ENCODE data around the gene OR10P1. TPM values are rescaled to one million over a fixed set of nuclear protein-coding genes. Genes with fewer than 3 reads are reported as not detected.

The OR10P1 gene
- total and polyA plus RNA-seq, 7 donors, result not detected

DNA sequence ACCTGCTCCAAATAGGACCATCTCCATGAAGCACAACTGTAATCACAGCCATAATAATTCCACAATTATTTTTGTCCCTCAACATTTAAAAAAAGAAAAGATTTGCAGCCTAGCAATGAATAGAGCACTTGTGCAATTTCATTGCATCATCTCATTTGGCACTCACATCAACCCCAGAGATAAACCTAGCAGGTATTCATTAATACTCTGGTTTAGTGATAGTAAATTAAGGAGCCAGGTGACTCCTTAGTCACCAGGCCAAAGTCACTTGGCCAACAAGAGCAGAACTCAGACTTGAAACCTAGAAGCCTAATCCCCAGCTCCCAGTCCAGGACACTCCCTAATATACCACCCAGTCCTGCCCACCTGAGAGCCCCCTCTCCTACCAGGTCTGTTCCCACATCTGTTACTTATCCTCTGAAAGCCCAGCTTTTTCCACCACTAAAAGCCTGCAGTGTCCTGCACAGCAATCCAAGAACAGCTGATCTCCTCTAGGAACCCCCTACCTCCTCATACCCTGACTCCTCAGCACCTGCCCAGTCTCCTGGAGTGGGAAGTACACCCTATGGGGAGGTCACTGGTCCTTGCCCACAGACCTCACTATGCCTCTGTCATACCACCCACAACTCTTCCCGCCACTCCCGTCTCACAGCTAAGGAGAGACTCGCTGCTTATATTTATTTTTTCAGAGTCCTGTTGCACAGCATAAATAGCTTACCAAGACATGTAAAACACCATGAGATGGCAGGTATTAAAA lies 22.1 kb downstream of the OR10P1 start:
- no peak overlapping the region for H3K4me3 ChIP-seq
- 72 to 83% (median 73%) methylated on average over 3 of the region's 3 CpGs for WGBS, 3 donors
- intact Hi-C loops (cut with DNase I), result no loop called here
- peak; percentile 39 to 61 (median 55) for ATAC-seq
- TF ChIP-seq, protein P1, sequence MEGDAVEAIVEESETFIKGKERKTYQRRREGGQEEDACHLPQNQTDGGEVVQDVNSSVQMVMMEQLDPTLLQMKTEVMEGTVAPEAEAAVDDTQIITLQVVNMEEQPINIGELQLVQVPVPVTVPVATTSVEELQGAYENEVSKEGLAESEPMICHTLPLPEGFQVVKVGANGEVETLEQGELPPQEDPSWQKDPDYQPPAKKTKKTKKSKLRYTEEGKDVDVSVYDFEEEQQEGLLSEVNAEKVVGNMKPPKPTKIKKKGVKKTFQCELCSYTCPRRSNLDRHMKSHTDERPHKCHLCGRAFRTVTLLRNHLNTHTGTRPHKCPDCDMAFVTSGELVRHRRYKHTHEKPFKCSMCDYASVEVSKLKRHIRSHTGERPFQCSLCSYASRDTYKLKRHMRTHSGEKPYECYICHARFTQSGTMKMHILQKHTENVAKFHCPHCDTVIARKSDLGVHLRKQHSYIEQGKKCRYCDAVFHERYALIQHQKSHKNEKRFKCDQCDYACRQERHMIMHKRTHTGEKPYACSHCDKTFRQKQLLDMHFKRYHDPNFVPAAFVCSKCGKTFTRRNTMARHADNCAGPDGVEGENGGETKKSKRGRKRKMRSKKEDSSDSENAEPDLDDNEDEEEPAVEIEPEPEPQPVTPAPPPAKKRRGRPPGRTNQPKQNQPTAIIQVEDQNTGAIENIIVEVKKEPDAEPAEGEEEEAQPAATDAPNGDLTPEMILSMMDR (IDR thresholded peaks at IDR 0.05), result no peak
- H3K36me3 ChIP-seq (ENCODE audit: insufficient read depth in 1 of 2, low read depth in 1 of 2), result no peaks in the 10 kb centered on the region
- peak overlapping the region; percentile 81 for H3K27ac ChIP-seq
- no peaks in the 10 kb centered on the region for H3K27me3 ChIP-seq (ENCODE audit: insufficient read depth in 3 of 3, low read length in 2 of 3)
- no peaks in the 10 kb centered on the region for H3K9me3 ChIP-seq
- H3K4me1 ChIP-seq, result peaks cover 16% of the 10 kb centered on the region
- no peak for DNase-seq

DNA sequence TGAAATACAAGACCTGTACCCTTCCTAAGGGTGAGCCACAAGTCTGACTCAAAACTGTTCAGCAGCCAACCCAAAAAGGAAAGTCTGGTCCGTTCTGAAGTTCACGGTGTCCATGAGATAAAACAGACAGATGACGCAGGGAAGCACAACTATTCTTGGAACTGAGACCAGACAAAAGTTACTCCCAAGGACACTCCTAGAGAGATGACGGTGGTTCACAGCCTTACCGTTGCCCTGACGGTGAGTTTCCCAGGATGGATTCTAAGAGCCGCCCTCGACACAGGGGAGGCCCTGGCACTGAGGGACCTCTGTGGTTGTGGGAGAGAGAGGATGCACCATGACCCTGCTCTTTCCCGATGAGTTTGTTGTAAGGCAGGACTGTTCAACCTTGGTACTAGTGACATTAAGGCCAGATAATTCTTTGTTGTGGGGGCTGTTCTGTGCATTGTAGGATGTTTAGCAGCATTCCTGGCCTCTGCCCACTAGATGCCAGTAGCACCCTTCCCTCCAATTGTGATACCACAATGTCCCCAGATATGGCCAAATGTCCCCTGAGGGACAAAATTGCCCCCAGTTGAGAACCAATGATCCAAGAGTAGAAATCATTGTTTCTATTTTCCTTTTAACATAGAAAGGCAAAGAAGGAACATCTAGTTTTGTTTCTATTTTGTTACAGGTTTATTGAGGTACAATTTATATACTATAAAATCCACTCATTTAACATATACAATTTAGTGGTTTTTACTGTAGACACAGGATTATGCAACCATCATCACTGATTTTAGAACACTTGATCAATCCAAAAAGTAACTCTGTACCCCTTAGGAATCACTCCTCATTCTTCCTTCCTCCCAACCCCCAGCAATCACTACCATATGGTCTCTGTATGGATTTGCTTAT lies 23.0 kb downstream of the OR10P1 start:
- 32 to 39% (median 34%) methylated on average over 9 of the region's 9 CpGs for WGBS, 3 donors
- no peaks in the 10 kb centered on the region for H3K9me3 ChIP-seq
- H3K27ac ChIP-seq, result peak overlapping the region; percentile 81
- TF ChIP-seq, protein P1 (IDR thresholded peaks at IDR 0.05), result peak; percentile 41
- peak; percentile 80 to 89 (median 86) for ATAC-seq
- H3K4me1 ChIP-seq, result peaks cover 16% of the 10 kb centered on the region
- H3K36me3 ChIP-seq (ENCODE audit: insufficient read depth in 1 of 2, low read depth in 1 of 2), result no peaks in the 10 kb centered on the region
- H3K4me3 ChIP-seq, result no peak overlapping the region
- DNase-seq, result no peak
- H3K27me3 ChIP-seq (ENCODE audit: insufficient read depth in 3 of 3, low read length in 2 of 3), result no peaks in the 10 kb centered on the region
- intact Hi-C loops (cut with DNase I), result loop anchor here in 1 of 2 donors (10.0 kb wide), 1 partner anchor 275 kb away; the partner anchor contains the start of gene DGKA

DNA sequence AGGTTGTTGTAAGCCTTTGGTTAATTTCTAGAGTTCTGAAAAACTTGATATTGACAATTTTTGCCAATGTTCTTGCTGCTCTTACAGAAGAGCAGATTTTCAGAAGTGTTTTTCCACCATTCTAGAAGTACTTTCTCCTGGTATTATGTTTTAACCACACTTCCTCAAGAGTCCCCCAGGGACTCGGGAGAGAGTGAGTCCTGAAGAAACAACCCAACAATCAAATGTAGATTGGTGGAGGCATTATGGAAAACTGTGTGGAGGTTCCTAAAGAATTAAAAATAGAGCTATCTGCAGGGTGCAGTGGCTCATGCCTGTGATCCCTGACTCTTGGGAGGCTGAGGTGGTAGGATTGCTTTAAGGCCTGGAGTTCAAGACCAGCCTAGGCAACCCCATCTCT lies 26.7 kb downstream of the OR10P1 start:
- WGBS, 3 donors, result 58 to 73% (median 61%) methylated on average over 1 of the region's 1 CpG
- Histone ChIP-seq H3K27ac (no peak overlapping the region), H3K4me3 (no peak overlapping the region), H3K4me1 (peaks cover 8% of the 10 kb centered on the region), H3K27me3 (ENCODE audit: insufficient read depth in 3 of 3, low read length in 2 of 3) (no peaks in the 10 kb centered on the region), H3K9me3 (no peaks in the 10 kb centered on the region), H3K36me3 (ENCODE audit: insufficient read depth in 1 of 2, low read depth in 1 of 2) (no peaks in the 10 kb centered on the region)
- no peak for ATAC-seq
- TF ChIP-seq, protein P1 (IDR thresholded peaks at IDR 0.05), result no peak
- intact Hi-C loops (cut with DNase I), result loop anchor here in 1 of 2 donors (10.0 kb wide), 1 partner anchor 271 kb away; the partner anchor contains the start of gene DGKA
- no peak for DNase-seq

DNA sequence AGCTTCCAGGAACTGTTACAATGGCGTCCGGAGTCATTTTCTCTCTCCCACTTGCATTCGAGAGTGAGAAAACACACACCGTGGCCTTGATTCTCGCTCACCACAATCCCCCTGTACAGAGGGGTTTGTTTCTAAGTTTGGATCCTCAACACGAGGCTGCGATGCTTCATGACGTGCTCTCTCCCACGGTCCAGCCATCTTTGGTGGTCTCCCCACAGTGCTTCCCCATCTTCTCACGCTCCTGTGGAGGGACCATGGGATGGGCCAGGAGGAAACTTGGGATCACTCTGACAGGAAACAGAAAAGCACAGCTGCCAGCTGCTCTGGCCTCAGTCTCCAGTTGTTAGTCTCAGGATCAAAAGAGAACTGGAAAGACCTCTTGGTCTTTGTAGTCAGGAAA lies 28.1 kb downstream of the OR10P1 start:
- intact Hi-C loops (cut with DNase I), result loop anchor here in 1 of 2 donors (10.0 kb wide), 1 partner anchor 270 kb away; the partner anchor contains the start of gene DGKA
- TF ChIP-seq, protein P1 (IDR thresholded peaks at IDR 0.05), result no peak
- no peaks in the 10 kb centered on the region for H3K36me3 ChIP-seq (ENCODE audit: insufficient read depth in 1 of 2, low read depth in 1 of 2)
- ATAC-seq, result no peak
- no peak overlapping the region for H3K4me3 ChIP-seq
- no peak overlapping the region for H3K27ac ChIP-seq
- no peaks in the 10 kb centered on the region for H3K4me1 ChIP-seq
- no peak for DNase-seq
- 56 to 60% (median 58%) methylated on average over 10 of the region's 10 CpGs for WGBS, 3 donors
- no peaks in the 10 kb centered on the region for H3K9me3 ChIP-seq
- no peaks in the 10 kb centered on the region for H3K27me3 ChIP-seq (ENCODE audit: insufficient read depth in 3 of 3, low read length in 2 of 3)
